ENCODE measurements around the gene CCDC13. TPM values are rescaled to one million over a fixed set of nuclear protein-coding genes. Genes with fewer than 3 reads are reported as not detected.

CCDC13 gene
- total RNA-seq, 1 experiment from 2014 or later: 0.82 TPM

GRCh38 chr3:42730706-42731420 is 42.2 kb downstream of the CCDC13 start:
- ChIA-PET POLR2A (no interaction called here), CTCF (no interaction called here)
- H3K4me3 Mint-ChIP-seq (ENCODE audit: unreplicated experiment): no peak overlapping the region
- no peak for DNase-seq
- BruUV-seq (replicated peaks): no TSS peak
- intact Hi-C loops (cut with micrococcal nuclease; ENCODE audit: unreplicated experiment): no loop called here
- H3K27me3 Mint-ChIP-seq (ENCODE audit: insufficient read depth, unreplicated experiment): peaks cover 6% of the 10 kb centered on the region
- H3K27ac Mint-ChIP-seq (ENCODE audit: unreplicated experiment): no peak overlapping the region
- no peak for TF ChIP-seq CTCF (IDR thresholded peaks at IDR 0.05; ENCODE audit: insufficient read depth in 1 of 2, low read depth in 1 of 2, low read length in 1 of 2, severe bottlenecking in 1 of 2, unreplicated experiment in 1 of 2)
- no peaks in the 10 kb centered on the region for H3K4me1 ChIP-seq
- no peaks in the 10 kb centered on the region; the same call in 1 of the 2 replicates for H3K27me3 ChIP-seq (replicated peaks; ENCODE audit: control insufficient read depth, insufficient read depth, low read length)
- H3K4me3 ChIP-seq (ENCODE audit: low read depth, low read length): no peak overlapping the region
- no peaks in the 10 kb centered on the region for H3K4me1 Mint-ChIP-seq (ENCODE audit: low read depth, unreplicated experiment)
- no peaks in the 10 kb centered on the region for H3K9me3 Mint-ChIP-seq (ENCODE audit: unreplicated experiment)
- no peaks in the 10 kb centered on the region for H3K9me3 ChIP-seq
- H3K36me3 Mint-ChIP-seq (ENCODE audit: insufficient read depth, unreplicated experiment): no peaks in the 10 kb centered on the region
- H3K36me3 ChIP-seq (ENCODE audit: control insufficient read depth, insufficient read depth, low read length): no peaks in the 10 kb centered on the region

- intact Hi-C loops (cut with micrococcal nuclease; ENCODE audit: unreplicated experiment): no loop called here
- H3K36me3 ChIP-seq (ENCODE audit: control insufficient read depth, insufficient read depth, low read length): no peaks in the 10 kb centered on the region
- no peaks in the 10 kb centered on the region; the same call in 1 of the 2 replicates for H3K27me3 ChIP-seq (replicated peaks; ENCODE audit: control insufficient read depth, insufficient read depth, low read length)
- TF ChIP-seq CTCF (IDR thresholded peaks at IDR 0.05; ENCODE audit: insufficient read depth in 1 of 2, low read depth in 1 of 2, low read length in 1 of 2, severe bottlenecking in 1 of 2, unreplicated experiment in 1 of 2): no peak
- H3K4me3 ChIP-seq (ENCODE audit: low read depth, low read length): no peak overlapping the region
- no peaks in the 10 kb centered on the region for H3K4me1 ChIP-seq
- ChIA-PET POLR2A (no interaction called here), CTCF (no interaction called here)
- no peak for DNase-seq
- no peaks in the 10 kb centered on the region for H3K4me1 Mint-ChIP-seq (ENCODE audit: low read depth, unreplicated experiment)
- H3K9me3 Mint-ChIP-seq (ENCODE audit: unreplicated experiment): no peaks in the 10 kb centered on the region
- H3K9me3 ChIP-seq: no peaks in the 10 kb centered on the region
- H3K27ac Mint-ChIP-seq (ENCODE audit: unreplicated experiment): no peak overlapping the region
- peaks cover 6% of the 10 kb centered on the region for H3K27me3 Mint-ChIP-seq (ENCODE audit: insufficient read depth, unreplicated experiment)
- no TSS peak for BruUV-seq (replicated peaks)
- no peak overlapping the region for H3K4me3 Mint-ChIP-seq (ENCODE audit: unreplicated experiment)
- no peaks in the 10 kb centered on the region for H3K36me3 Mint-ChIP-seq (ENCODE audit: insufficient read depth, unreplicated experiment)
These were observed 42.8 kb downstream of the CCDC13 start for GRCh38 chr3:42730294-42730693.

- H3K27me3 ChIP-seq (replicated peaks; ENCODE audit: control insufficient read depth, insufficient read depth, low read length): no peaks in the 10 kb centered on the region; the same call in 1 of the 2 replicates
- H3K36me3 Mint-ChIP-seq (ENCODE audit: insufficient read depth, unreplicated experiment): no peaks in the 10 kb centered on the region
- no peak for DNase-seq
- no peaks in the 10 kb centered on the region for H3K4me1 Mint-ChIP-seq (ENCODE audit: low read depth, unreplicated experiment)
- no peak overlapping the region for H3K27ac Mint-ChIP-seq (ENCODE audit: unreplicated experiment)
- ChIA-PET POLR2A (no interaction called here), CTCF (no interaction called here)
- H3K4me3 ChIP-seq (ENCODE audit: low read depth, low read length): no peak overlapping the region
- TF ChIP-seq CTCF (IDR thresholded peaks at IDR 0.05; ENCODE audit: insufficient read depth in 1 of 2, low read depth in 1 of 2, low read length in 1 of 2, severe bottlenecking in 1 of 2, unreplicated experiment in 1 of 2): no peak
- H3K9me3 Mint-ChIP-seq (ENCODE audit: unreplicated experiment): no peaks in the 10 kb centered on the region
- H3K27me3 Mint-ChIP-seq (ENCODE audit: insufficient read depth, unreplicated experiment): peaks cover 6% of the 10 kb centered on the region
- intact Hi-C loops (cut with micrococcal nuclease; ENCODE audit: unreplicated experiment): no loop called here
- no peaks in the 10 kb centered on the region for H3K36me3 ChIP-seq (ENCODE audit: control insufficient read depth, insufficient read depth, low read length)
- no peaks in the 10 kb centered on the region for H3K4me1 ChIP-seq
- H3K9me3 ChIP-seq: no peaks in the 10 kb centered on the region
- no TSS peak for BruUV-seq (replicated peaks)
- H3K4me3 Mint-ChIP-seq (ENCODE audit: unreplicated experiment): no peak overlapping the region
These were observed 43.5 kb downstream of the CCDC13 start for GRCh38 chr3:42729404-42730145.

Measured in Caco-2 (cell line).